Stimulated activated memory B cell treated with anti-CD40 and anti-IgM and Interleukin-4, amounts not matched to agents 10 μg/mL and 1 μg/mL and 100 μg/mL, for 72 hours (primary cell): ENCODE data around the gene BAHCC1.
"Not testable (repeated sequence)": the region's sequence is repeated elsewhere in the genome, so short reads cannot be mapped to it uniquely, and the experiment has no call there.

Source experiments
- ATAC-seq: fragments of 150-1000 bp; cut with Tn5 transposase; 2 replicates; pipeline ENCODE4 v1.10.0; 2021
- H3K27ac Mint-ChIP-seq: one replicate; pipeline ENCODE4 v1.8.0; 2022; ENCODE audit warnings: mild to moderate bottlenecking, mixed read lengths
- H3K27me3 Mint-ChIP-seq: one replicate; pipeline ENCODE4 v1.8.0; 2022; ENCODE audit warnings: mixed read lengths
- H3K36me3 Mint-ChIP-seq: one replicate; pipeline ENCODE4 v1.8.0; 2022; ENCODE audit warnings: mixed read lengths
- H3K4me1 Mint-ChIP-seq: one replicate; pipeline ENCODE4 v1.8.0; 2022; ENCODE audit warnings: mixed read lengths
- H3K4me3 Mint-ChIP-seq: one replicate; pipeline ENCODE4 v1.8.0; 2022; ENCODE audit warnings: mild to moderate bottlenecking, moderate library complexity, mixed read lengths
- H3K9me3 Mint-ChIP-seq: one replicate; pipeline ENCODE4 v1.8.0; 2022; ENCODE audit warnings: mixed read lengths

BAHCC1 gene

GRCh38 chr17:81394921-81395599 is at the start of gene BAHCC1:
TSS of gene BAHCC1 (plus strand) at chr17:81395457. CDS start at chr17:81399740, 4,283 bp downstream.
- no peaks in the 10 kb centered on the region for H3K9me3 Mint-ChIP-seq
- ATAC-seq: no peak
- H3K27me3 Mint-ChIP-seq: peaks cover 61% of the 10 kb centered on the region
- no peaks in the 10 kb centered on the region for H3K36me3 Mint-ChIP-seq
- no peak within 1 kb of the TSS for H3K4me3 Mint-ChIP-seq
- H3K27ac Mint-ChIP-seq: no peak within 1 kb of the TSS
- peaks cover 14% of the 10 kb centered on the region for H3K4me1 Mint-ChIP-seq

DNA sequence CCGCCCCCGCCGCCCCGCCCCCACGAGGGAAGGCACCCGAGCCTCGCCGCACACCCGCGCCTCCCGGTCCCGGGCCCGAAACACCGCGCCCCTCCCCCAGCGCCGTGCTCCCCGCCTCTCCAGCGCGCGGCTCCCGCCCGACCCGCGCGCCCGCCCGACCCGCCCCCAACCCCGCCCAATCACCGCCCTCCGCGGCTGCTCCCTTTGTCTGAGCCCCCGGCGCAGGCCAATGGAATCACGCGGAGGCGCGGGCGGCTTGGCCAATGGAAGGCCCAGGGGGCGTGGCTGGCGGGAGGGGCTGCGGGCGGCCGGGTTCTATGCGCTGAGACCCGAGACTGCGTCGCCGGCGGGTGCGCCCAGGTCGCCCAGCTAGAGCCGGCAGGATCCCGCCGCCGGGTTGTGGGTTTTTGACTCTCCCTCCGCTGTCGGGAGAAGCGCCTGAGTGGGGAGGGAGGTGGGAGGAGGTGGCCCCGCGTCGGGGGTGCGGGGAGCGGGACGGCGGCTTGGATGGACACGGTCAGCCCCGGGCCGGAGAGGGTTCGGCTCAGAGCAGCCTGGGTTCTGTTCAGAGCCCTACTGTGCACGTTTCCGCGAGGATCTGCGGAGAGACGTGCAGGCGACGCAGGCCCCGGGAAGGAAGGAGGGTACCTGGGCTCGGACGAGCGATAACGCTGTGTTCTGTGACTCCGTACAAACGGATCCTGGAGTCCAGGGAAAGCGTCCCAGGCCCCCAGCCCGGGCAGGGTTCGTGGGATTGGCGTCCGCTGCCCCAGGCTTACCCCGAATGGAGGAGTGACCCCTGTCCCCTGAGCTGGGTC is 49.0 kb upstream of the BAHCC1 start:
- Mint-ChIP-seq H3K27me3 (peaks cover 32% of the 10 kb centered on the region), H3K27ac (no peak overlapping the region), H3K4me1 (peaks cover 13% of the 10 kb centered on the region), H3K4me3 (peak overlapping the region; percentile 70), H3K9me3 (no peaks in the 10 kb centered on the region), H3K36me3 (no peaks in the 10 kb centered on the region)
- peak; percentile 93 for ATAC-seq

DNA sequence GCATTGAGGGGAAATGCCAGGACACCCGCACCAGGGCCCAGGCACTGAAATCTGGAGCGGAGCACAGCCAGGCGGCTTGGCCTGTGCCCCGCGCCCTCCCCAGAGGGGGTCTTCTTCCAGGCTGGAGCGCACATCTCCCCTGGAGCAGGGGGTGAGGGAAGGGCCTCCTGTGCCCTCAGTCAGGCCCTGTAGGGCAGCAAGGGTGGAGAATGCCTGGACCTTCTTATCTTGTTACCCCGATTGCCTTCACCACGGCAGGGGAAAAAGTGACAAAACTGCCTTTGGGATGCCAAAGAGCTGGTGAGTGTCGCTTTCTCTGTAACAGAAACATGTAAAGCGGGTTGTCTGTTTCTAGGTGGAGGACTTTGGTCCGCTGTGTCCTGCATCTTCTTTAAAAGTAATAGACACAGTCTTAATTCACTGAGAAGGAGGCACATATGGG is 48.3 kb upstream of the BAHCC1 start:
- Mint-ChIP-seq H3K9me3 (no peaks in the 10 kb centered on the region), H3K27ac (no peak overlapping the region), H3K4me3 (no peak overlapping the region), H3K36me3 (no peaks in the 10 kb centered on the region), H3K27me3 (peaks cover 32% of the 10 kb centered on the region), H3K4me1 (peaks cover 13% of the 10 kb centered on the region)
- ATAC-seq: no peak

- no peaks in the 10 kb centered on the region for H3K36me3 Mint-ChIP-seq
- no peak overlapping the region for H3K4me3 Mint-ChIP-seq
- peaks cover 28% of the 10 kb centered on the region for H3K27me3 Mint-ChIP-seq
- peaks cover 13% of the 10 kb centered on the region for H3K4me1 Mint-ChIP-seq
- H3K9me3 Mint-ChIP-seq: no peaks in the 10 kb centered on the region
- ATAC-seq: no peak
- no peak overlapping the region for H3K27ac Mint-ChIP-seq
These were observed 47.8 kb upstream of the BAHCC1 start for GRCh38 chr17:81347437-81347836.

- Mint-ChIP-seq H3K36me3 (no peaks in the 10 kb centered on the region), H3K9me3 (no peaks in the 10 kb centered on the region)
These were observed 46.9 kb upstream of the BAHCC1 start for GRCh38 chr17:81348097-81349055.

GRCh38 chr17:81349397-81350319 is 45.6 kb upstream of the BAHCC1 start:
- ATAC-seq: no peak
- no peak overlapping the region for H3K4me3 Mint-ChIP-seq
- H3K27ac Mint-ChIP-seq: no peak overlapping the region
- H3K9me3 Mint-ChIP-seq: no peaks in the 10 kb centered on the region
- no peaks in the 10 kb centered on the region for H3K36me3 Mint-ChIP-seq
- peaks cover 24% of the 10 kb centered on the region for H3K27me3 Mint-ChIP-seq
- H3K4me1 Mint-ChIP-seq: peaks cover 6% of the 10 kb centered on the region

More at GRCh38 chr17:81348097-81349055, 46.9 kb upstream of the BAHCC1 start:
- H3K4me1 Mint-ChIP-seq: peaks cover 13% of the 10 kb centered on the region
- H3K4me3 Mint-ChIP-seq: no peak overlapping the region
- H3K27ac Mint-ChIP-seq: no peak overlapping the region
- no peak for ATAC-seq
- H3K27me3 Mint-ChIP-seq: peaks cover 25% of the 10 kb centered on the region

- no peak for ATAC-seq
- no peak overlapping the region for H3K27ac Mint-ChIP-seq
- H3K27me3 Mint-ChIP-seq: peaks cover 25% of the 10 kb centered on the region
- H3K36me3 Mint-ChIP-seq: no peaks in the 10 kb centered on the region
- no peaks in the 10 kb centered on the region for H3K4me1 Mint-ChIP-seq
- no peak overlapping the region for H3K4me3 Mint-ChIP-seq
- no peaks in the 10 kb centered on the region for H3K9me3 Mint-ChIP-seq
These were observed 44.9 kb upstream of the BAHCC1 start for GRCh38 chr17:81350320-81350890.

GRCh38 chr17:81351329-81352052 is 43.8 kb upstream of the BAHCC1 start:
- peaks cover 28% of the 10 kb centered on the region for H3K27me3 Mint-ChIP-seq
- H3K9me3 Mint-ChIP-seq, H3K27ac Mint-ChIP-seq, H3K4me1 Mint-ChIP-seq, ATAC-seq, H3K36me3 Mint-ChIP-seq, H3K4me3 Mint-ChIP-seq: not testable (repeated sequence)

DNA sequence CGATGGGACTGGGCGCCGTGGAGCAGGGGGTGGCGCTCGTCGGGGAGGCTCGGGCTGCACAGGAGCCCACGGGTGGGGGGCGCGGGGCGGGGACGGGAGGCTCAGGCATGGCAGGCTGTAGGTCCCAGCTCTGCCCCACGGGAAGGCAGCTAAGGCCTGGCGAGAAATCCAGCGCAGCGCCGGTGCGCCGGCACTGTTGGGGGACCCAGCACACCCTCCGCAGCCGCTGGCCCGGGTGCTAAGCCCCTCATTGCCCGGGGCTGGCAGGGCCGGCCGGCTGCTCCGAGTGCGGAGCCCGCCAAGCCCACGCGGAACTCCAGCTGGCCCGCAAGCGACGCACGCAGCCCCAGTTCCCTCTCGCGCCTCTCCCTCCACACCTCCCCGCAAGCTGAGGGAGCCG is 43.2 kb upstream of the BAHCC1 start:
- not testable (repeated sequence) for H3K27ac Mint-ChIP-seq, ATAC-seq, H3K9me3 Mint-ChIP-seq, H3K4me3 Mint-ChIP-seq, H3K36me3 Mint-ChIP-seq, H3K4me1 Mint-ChIP-seq
- peaks cover 28% of the 10 kb centered on the region for H3K27me3 Mint-ChIP-seq

DNA sequence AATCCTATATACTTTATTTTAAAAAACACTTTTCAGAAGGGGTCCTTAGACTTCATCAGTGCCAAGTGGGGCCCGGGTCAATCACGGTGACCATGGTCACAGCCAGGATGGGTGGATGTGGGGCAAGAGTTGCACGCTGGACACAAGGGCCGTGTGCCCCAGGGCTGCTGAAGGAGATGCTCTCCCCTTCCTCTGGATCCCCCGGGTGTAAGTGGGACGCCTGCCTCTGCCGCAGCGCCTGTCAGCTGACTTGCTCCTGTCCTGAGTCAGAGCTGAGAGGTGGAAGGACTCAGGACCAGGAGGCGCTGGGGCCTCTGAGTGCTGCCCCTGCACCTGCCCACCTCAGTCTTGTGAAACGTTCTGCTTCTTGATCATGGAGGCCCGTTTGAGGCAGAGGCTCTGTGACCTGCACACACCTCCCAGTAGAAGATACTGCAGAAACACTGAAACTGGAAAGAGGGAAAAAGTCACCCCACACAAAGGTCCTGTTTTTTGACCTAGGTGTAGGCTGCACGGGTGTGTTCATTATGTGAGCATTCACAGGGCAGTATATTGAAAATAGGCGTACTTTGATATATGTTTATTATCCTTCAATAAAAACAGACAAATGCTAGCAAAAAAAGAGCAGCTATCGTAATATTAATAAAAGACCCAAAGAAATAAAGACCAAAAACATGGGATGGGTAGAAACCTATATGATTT is 40.9 kb upstream of the BAHCC1 start:
- peaks cover 42% of the 10 kb centered on the region for H3K27me3 Mint-ChIP-seq
- H3K9me3 Mint-ChIP-seq: no peaks in the 10 kb centered on the region
- ATAC-seq: no peak
- H3K4me1 Mint-ChIP-seq: no peaks in the 10 kb centered on the region
- H3K4me3 Mint-ChIP-seq: no peak overlapping the region
- no peaks in the 10 kb centered on the region for H3K36me3 Mint-ChIP-seq
- H3K27ac Mint-ChIP-seq: no peak overlapping the region

DNA sequence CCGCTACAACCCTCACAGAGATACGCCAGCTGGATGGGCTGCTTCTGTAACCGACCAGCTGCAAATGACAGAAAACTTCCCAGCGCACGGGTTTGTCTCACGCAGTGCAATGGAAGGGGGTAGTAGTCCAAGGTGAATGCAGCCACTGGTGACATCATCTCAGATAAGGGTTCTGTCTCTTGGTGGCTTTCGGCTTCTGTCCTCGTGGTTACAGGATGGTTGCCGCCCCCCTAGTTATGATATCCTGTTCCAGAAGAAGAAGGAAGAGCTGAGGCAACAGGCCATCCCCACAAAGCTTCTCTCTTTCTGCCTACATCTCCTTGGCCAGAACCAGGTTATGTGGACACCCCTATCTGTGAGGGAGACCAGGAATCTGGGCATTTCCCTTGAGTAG is 40.3 kb upstream of the BAHCC1 start:
- Mint-ChIP-seq H3K36me3 (no peaks in the 10 kb centered on the region), H3K27me3 (peaks cover 42% of the 10 kb centered on the region), H3K4me3 (no peak overlapping the region), H3K4me1 (no peaks in the 10 kb centered on the region), H3K9me3 (no peaks in the 10 kb centered on the region), H3K27ac (no peak overlapping the region)
- ATAC-seq: no peak

- ATAC-seq: no peak
- no peak overlapping the region for H3K27ac Mint-ChIP-seq
- no peaks in the 10 kb centered on the region for H3K4me1 Mint-ChIP-seq
- H3K9me3 Mint-ChIP-seq: no peaks in the 10 kb centered on the region
- no peaks in the 10 kb centered on the region for H3K36me3 Mint-ChIP-seq
- no peak overlapping the region for H3K4me3 Mint-ChIP-seq
- peaks cover 55% of the 10 kb centered on the region for H3K27me3 Mint-ChIP-seq
These were observed 36.0 kb upstream of the BAHCC1 start for GRCh38 chr17:81359218-81359617.

DNA sequence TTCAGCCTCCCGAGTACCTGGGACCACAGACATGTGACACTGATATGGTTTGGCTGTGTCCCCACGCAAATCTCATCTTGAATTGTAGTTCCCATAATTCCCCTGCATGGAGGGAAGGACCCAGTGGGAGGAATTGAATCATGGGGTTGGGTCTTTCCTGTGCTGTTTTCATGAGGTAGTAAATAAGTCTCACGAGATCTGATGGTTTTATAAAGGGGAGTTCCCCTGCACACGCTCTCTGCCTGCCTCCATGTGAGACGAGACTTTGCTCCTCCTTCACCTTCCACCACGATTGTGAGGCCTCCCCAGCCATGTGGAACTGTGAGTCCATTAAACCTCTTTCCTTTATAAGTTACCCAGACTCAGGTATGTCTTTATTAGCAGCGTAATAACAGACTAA is 33.3 kb upstream of the BAHCC1 start:
- H3K36me3 Mint-ChIP-seq, H3K9me3 Mint-ChIP-seq, ATAC-seq, H3K27ac Mint-ChIP-seq, H3K4me3 Mint-ChIP-seq: not testable (repeated sequence)
- Mint-ChIP-seq H3K27me3 (peaks cover 68% of the 10 kb centered on the region), H3K4me1 (peaks cover 17% of the 10 kb centered on the region)
